ENCODE measurements around the gene CACNB4. TPM values are rescaled to one million over a fixed set of nuclear protein-coding genes. Genes with fewer than 3 reads are reported as not detected.

CACNB4 gene
- total and polyA plus RNA-seq, 12 donors: 0.09 to 0.95 (median 0.38) TPM

DNA sequence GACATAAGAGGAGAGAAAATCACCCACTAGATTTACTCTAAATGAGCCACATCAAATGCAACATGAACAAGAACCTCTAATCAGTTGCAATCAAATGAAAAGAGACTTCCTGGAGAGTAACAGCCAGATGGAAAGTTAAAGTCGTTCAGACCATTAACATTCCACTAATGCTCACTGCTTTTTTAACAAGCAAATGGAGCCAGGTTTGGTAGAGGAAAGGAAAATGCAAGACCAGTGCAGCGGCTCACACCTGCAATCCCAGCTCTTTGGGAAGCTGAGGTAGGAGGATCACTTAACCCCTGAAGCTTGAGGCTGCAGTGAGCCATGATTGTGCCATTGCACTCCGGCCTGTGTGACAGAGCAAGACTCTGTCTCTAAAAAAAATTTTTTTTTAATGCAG is 48.5 kb downstream of the CACNB4 start:
- no peak for DNase-seq
- no peaks in the 10 kb centered on the region for H3K36me3 ChIP-seq
- no peaks in the 10 kb centered on the region for H3K27me3 ChIP-seq
- 55 to 66% methylated on average over 3 of the region's 3 CpGs for WGBS, 2 donors
- no peak for ATAC-seq
- H3K27ac ChIP-seq: no peak overlapping the region
- no peak overlapping the region for H3K4me3 ChIP-seq
- no peak for TF ChIP-seq CTCF (IDR thresholded peaks at IDR 0.05)
- H3K4me1 ChIP-seq: peaks cover 0 to 13% (median 0%) of the 10 kb centered on the region in 9 donors
- no peaks in the 10 kb centered on the region for H3K9me3 ChIP-seq
- intact Hi-C loops (cut with DNase I): no loop called here

DNA sequence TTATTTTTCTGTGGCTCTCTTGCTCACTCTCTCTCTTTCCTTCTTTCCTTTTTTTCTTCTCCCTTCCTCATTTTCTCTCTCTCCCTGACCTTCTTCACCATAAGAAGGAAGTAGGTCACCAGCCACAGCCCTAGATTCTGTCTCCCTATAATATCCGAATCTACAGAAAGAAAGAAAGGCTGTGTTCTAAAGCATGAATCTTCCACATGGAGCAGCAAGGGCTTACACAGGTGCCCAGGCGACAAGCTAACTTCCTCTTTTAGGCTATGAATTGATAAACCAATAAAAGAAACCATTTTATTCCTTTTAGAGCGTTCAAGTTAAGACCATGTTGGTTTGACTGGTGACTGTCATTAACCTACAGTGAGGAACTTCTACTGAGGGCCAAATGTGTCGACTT is 49.3 kb downstream of the CACNB4 start:
- DNase-seq (no peak), ATAC-seq (no peak)
- intact Hi-C loops (cut with DNase I): no loop called here
- Histone ChIP-seq H3K4me3 (no peak overlapping the region), H3K27me3 (no peaks in the 10 kb centered on the region), H3K27ac (no peak overlapping the region), H3K9me3 (no peaks in the 10 kb centered on the region), H3K4me1 (peaks cover 0 to 7% (median 0%) of the 10 kb centered on the region in 9 donors), H3K36me3 (no peaks in the 10 kb centered on the region)
- TF ChIP-seq CTCF (IDR thresholded peaks at IDR 0.05): no peak
- 83 to 86% methylated on average over 4 of the region's 4 CpGs for WGBS, 2 donors

GRCh38 chr2:152047824-152048471 is 50.9 kb downstream of the CACNB4 start:
- no peak for ATAC-seq
- WGBS, 2 donors: 63 to 74% methylated on average over 6 of the region's 6 CpGs
- TF ChIP-seq CTCF (IDR thresholded peaks at IDR 0.05): peak in 8 of 9 donors; percentile 10 to 41 (median 23)

GRCh38 chr2:152046940-152047339 is 51.9 kb downstream of the CACNB4 start:
- no peak overlapping the region for H3K4me3 ChIP-seq
- no peaks in the 10 kb centered on the region for H3K27me3 ChIP-seq
- peaks cover 0 to 8% (median 0%) of the 10 kb centered on the region in 9 donors for H3K4me1 ChIP-seq
- TF ChIP-seq CTCF (IDR thresholded peaks at IDR 0.05): no peak
- no peak overlapping the region for H3K27ac ChIP-seq
- no peaks in the 10 kb centered on the region for H3K9me3 ChIP-seq
- no peaks in the 10 kb centered on the region for H3K36me3 ChIP-seq
- 68 to 71% methylated on average over 4 of the region's 4 CpGs for WGBS, 2 donors
- no peak for ATAC-seq
- DNase-seq: no peak
- intact Hi-C loops (cut with DNase I): no loop called here

More at GRCh38 chr2:152047824-152048471, 50.9 kb downstream of the CACNB4 start:
- H3K4me1 ChIP-seq: peaks cover 0 to 8% (median 0%) of the 10 kb centered on the region in 9 donors
- intact Hi-C loops (cut with DNase I): no loop called here
- no peak overlapping the region for H3K27ac ChIP-seq
- no peaks in the 10 kb centered on the region for H3K36me3 ChIP-seq
- no peaks in the 10 kb centered on the region for H3K9me3 ChIP-seq
- no peak overlapping the region for H3K4me3 ChIP-seq
- DNase-seq: no peak
- no peaks in the 10 kb centered on the region for H3K27me3 ChIP-seq

Data from heart right ventricle (tissue), 16 donors.